ENCODE measurements around the gene MYORG.

GRCh38 chr9:34318163-34318790 lies 58.4 kb downstream of the MYORG start:
- no peak for TF ChIP-seq CTCF (IDR thresholded peaks at IDR 0.05; ENCODE audit: low read depth, low read length, missing input control)
- no peak for TF ChIP-seq FOXA1 (IDR thresholded peaks at IDR 0.05)
- TF ChIP-seq REST (IDR thresholded peaks at IDR 0.05) = no peak
- no peak for TF ChIP-seq TAF1 (conservative IDR thresholded peaks at IDR 0.05)

Data from liver (tissue), 3 donors.